Activated CD8-positive, alpha-beta T cell treated with anti-CD3 and anti-CD28 coated beads for 36 hours (primary cell): ENCODE data around the gene CAMKK2. TPM values are rescaled to one million over a fixed set of nuclear protein-coding genes. Genes with fewer than 3 reads are reported as not detected.
A peak's percentile ranks its signal among the peaks of the same experiment; 100 is the strongest.

ENCODE experiments used
- ATAC-seq: fragments of 200-7000 bp; cut with Tn5 transposase; one replicate; pipeline ENCODE4 v1.10.0; 2021; ENCODE audit warnings: mild to moderate bottlenecking, moderate library complexity
- CTCF ChIA-PET: fragments of 350-600 bp; sonication (Branson Sonifier 250); formaldehyde crosslinking; loops from one replicate; lab custom pipeline; 2021; ENCODE audit warnings: antibody characterized with exemption; lab: Charles Lee
- POLR2A ChIA-PET: fragments of 350-600 bp; sonication (Branson Sonifier 250); formaldehyde crosslinking; loops from one replicate; lab custom pipeline; 2021; ENCODE audit warnings: antibody characterized with exemption; lab: Charles Lee
- DNase-seq: peaks from one replicate; pipeline ENCODE4 v3.0.0-alpha.2; 2020
- H3K27ac Mint-ChIP-seq: one replicate; pipeline ENCODE4 v1.8.0; 2021; ENCODE audit warnings: mild to moderate bottlenecking, mixed read lengths
- H3K27me3 Mint-ChIP-seq: one replicate; pipeline ENCODE4 v1.8.0; 2021; ENCODE audit warnings: mixed read lengths
- H3K36me3 Mint-ChIP-seq: one replicate; pipeline ENCODE4 v1.8.0; 2021; ENCODE audit warnings: low read depth, mixed read lengths
- H3K4me1 Mint-ChIP-seq: one replicate; pipeline ENCODE4 v1.8.0; 2021; ENCODE audit warnings: low read depth, mixed read lengths
- H3K4me3 Mint-ChIP-seq: one replicate; pipeline ENCODE4 v1.8.0; 2021; ENCODE audit warnings: mild to moderate bottlenecking, moderate library complexity, mixed read lengths
- H3K9me3 Mint-ChIP-seq: one replicate; pipeline ENCODE4 v1.8.0; 2021; ENCODE audit warnings: mixed read lengths
- CTCF ChIP-seq: fragments of 200-600 bp; IDR thresholded peaks from one replicate; pipeline ENCODE4 v1.8.0; 2022; ENCODE audit warnings: antibody characterized with exemption, mild to moderate bottlenecking
- intact Hi-C: fragments of 100-400 bp; cut with micrococcal nuclease; formaldehyde crosslinking; loops from one replicate; pipeline ENCODE4 v1.10.0; 2022
- total RNA-seq, 2 experiments: library from RNA; stranded (reverse); gene quantifications; one replicate each; pipeline ENCODE4 v1.2.3, GENCODE V29; 2021

The CAMKK2 gene
- total RNA-seq, 2 experiments from 2014 or later, result 25.2 to 28.0 TPM

- ATAC-seq (no peak), DNase-seq (no peak)
- Mint-ChIP-seq H3K9me3 (no peaks in the 10 kb centered on the region), H3K4me3 (no peak overlapping the region), H3K27ac (peak overlapping the region; percentile 79), H3K36me3 (peaks cover 41% of the 10 kb centered on the region), H3K4me1 (peaks cover 28% of the 10 kb centered on the region), H3K27me3 (no peaks in the 10 kb centered on the region)
- TF ChIP-seq CTCF, result no peak
- intact Hi-C loops, result no loop called here
- POLR2A ChIA-PET, result interaction anchor here (0.6 to 1.9 kb wide), 11 partner anchors 9 to 160 kb away, joined by 3 to 5 read pairs (median 3); partner anchors contain the start of gene P2RX7
- CTCF ChIA-PET, result interaction anchor here (0.8 to 4.1 kb wide), 6 partner anchors 9 to 204 kb away, joined by 3 to 44 read pairs (median 6); no protein-coding TSS in a partner anchor
Measured at GRCh38 chr12:121239351-121240061, 57.0 kb downstream of the CAMKK2 start.

- ChIA-PET CTCF (interaction anchor here (0.8 to 4.1 kb wide), 6 partner anchors 8 to 204 kb away, joined by 3 to 44 read pairs (median 6); no protein-coding TSS in a partner anchor), POLR2A (interaction anchor here (1.0 to 1.9 kb wide), 9 partner anchors 8 to 59 kb away, joined by 3 to 5 read pairs (median 3); no protein-coding TSS in a partner anchor)
- Mint-ChIP-seq H3K36me3 (peaks cover 43% of the 10 kb centered on the region), H3K4me1 (peaks cover 28% of the 10 kb centered on the region), H3K4me3 (no peak overlapping the region), H3K9me3 (no peaks in the 10 kb centered on the region), H3K27ac (peak overlapping the region; percentile 79), H3K27me3 (no peaks in the 10 kb centered on the region)
- ATAC-seq (no peak), DNase-seq (no peak)
- intact Hi-C loops, result no loop called here
- no peak for TF ChIP-seq CTCF
Measured at GRCh38 chr12:121238604-121239350, 57.7 kb downstream of the CAMKK2 start.

DNA sequence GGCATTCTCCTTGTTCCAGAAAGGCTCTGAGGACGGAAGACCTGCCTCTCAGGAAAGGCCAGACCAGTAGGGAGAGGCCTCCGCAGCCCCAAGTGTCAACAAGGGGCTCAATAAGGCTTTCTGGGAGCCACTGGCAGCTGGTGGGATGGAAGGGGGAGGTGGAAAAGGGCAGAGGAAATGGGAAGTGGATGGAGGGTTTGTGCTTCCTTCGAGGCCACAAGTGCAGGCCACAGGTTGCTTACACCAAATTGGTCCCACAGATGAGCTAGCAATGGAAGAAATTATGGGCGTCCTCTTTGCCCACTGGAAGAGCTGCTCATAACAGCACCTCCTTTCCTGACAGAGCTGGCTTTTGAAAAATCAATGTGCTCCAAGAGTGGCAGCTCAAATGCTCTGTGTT, 58.4 kb downstream of the CAMKK2 start:
- Mint-ChIP-seq H3K36me3 (peaks cover 39% of the 10 kb centered on the region), H3K27ac (peak overlapping the region; percentile 39), H3K4me1 (peaks cover 28% of the 10 kb centered on the region), H3K4me3 (no peak overlapping the region), H3K27me3 (no peaks in the 10 kb centered on the region), H3K9me3 (no peaks in the 10 kb centered on the region)
- TF ChIP-seq CTCF, result no peak
- no peak for DNase-seq
- POLR2A ChIA-PET, result interaction anchor here (0.6 to 1.9 kb wide), 6 partner anchors 8 to 166 kb away, joined by 3 to 5 read pairs (median 4); no protein-coding TSS in a partner anchor
- no peak for ATAC-seq
- intact Hi-C loops, result no loop called here
- CTCF ChIA-PET, result interaction anchor here (2.7 to 4.1 kb wide), 2 partner anchors 7 to 11 kb away, joined by 7 to 44 read pairs; no protein-coding TSS in a partner anchor

DNA sequence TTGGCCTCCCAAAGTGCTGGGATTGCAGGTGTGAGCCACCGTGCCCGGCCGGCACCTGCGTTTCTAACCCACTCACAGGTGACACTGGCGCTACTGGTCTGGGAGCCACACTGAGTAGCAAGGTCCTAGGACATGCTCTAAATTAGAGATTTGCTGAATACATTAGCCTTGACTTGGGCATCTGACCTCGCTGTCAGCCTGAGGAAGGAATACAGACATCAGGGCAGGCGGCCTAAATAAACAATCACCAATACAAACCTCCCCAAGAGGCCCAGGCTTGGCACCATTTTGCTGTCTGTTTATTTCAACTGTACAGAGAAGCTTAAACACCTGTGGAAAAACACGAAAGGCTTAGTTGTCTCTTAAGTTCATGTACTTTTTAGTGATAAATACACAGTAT, 59.1 kb downstream of the CAMKK2 start:
- Mint-ChIP-seq H3K27ac (peak overlapping the region; percentile 39), H3K27me3 (no peaks in the 10 kb centered on the region), H3K36me3 (peaks cover 40% of the 10 kb centered on the region), H3K9me3 (no peaks in the 10 kb centered on the region), H3K4me3 (no peak overlapping the region), H3K4me1 (peaks cover 28% of the 10 kb centered on the region)
- no peak for TF ChIP-seq CTCF
- ATAC-seq (no peak), DNase-seq (no peak)
- ChIA-PET CTCF (interaction anchor here (2.7 kb wide), 1 partner anchor 11 kb away, joined by 7 read pairs; no protein-coding TSS in a partner anchor), POLR2A (interaction anchor here (0.6 kb wide), 1 partner anchor 165 kb away, joined by 3 read pairs; no protein-coding TSS in a partner anchor)
- intact Hi-C loops, result no loop called here
